Stimulated activated CD4-positive, alpha-beta T cell treated with anti-CD3 and anti-CD28 coated beads, TNF-alpha, amount 100 ng/mL, for 4 hours (primary cell): Measurements from ENCODE around the gene GRM5.
"Not testable (repeated sequence)": the region's sequence is repeated elsewhere in the genome, so short reads cannot be mapped to it uniquely, and the experiment has no call there.

Experiments used
- DNase-seq, 3 experiments: peaks; one replicate each; pipeline ENCODE4 v3.0.0-alpha.2; 2020; ENCODE audit warnings: low read depth in 3 of 3

Gene GRM5

GRCh38 chr11:88507771-88508417, 557.9 kb downstream of the GRM5 start:
- no peak for DNase-seq

GRCh38 chr11:88501541-88501940, 564.2 kb downstream of the GRM5 start:
- DNase-seq: no peak

- DNase-seq: no peak
These were observed 569.9 kb downstream of the GRM5 start for GRCh38 chr11:88495836-88496235.

GRCh38 chr11:88494848-88495247, 570.9 kb downstream of the GRM5 start:
- no peak for DNase-seq

GRCh38 chr11:88491674-88492073, 574.1 kb downstream of the GRM5 start:
- DNase-seq: no peak

GRCh38 chr11:88489030-88489429, 576.8 kb downstream of the GRM5 start:
- DNase-seq: no peak

- no peak for DNase-seq
These were observed 578.1 kb downstream of the GRM5 start for GRCh38 chr11:88487646-88488045.

- no peak for DNase-seq
These were observed 580.7 kb downstream of the GRM5 start for GRCh38 chr11:88484873-88485621.

- DNase-seq: no peak
These were observed 582.9 kb downstream of the GRM5 start for GRCh38 chr11:88482871-88483301.

GRCh38 chr11:88480223-88480622, 585.6 kb downstream of the GRM5 start:
- DNase-seq: no peak

GRCh38 chr11:88478136-88478815, 587.5 kb downstream of the GRM5 start:
- no peak for DNase-seq

- DNase-seq: no peak
These were observed 589.8 kb downstream of the GRM5 start for GRCh38 chr11:88475991-88476418.

- DNase-seq: no peak
These were observed 591.1 kb downstream of the GRM5 start for GRCh38 chr11:88474655-88475054.

GRCh38 chr11:88469561-88470225, 596.1 kb downstream of the GRM5 start:
- DNase-seq: no peak

- no peak for DNase-seq
These were observed 601.3 kb downstream of the GRM5 start for GRCh38 chr11:88464528-88464927.

- DNase-seq: not testable (repeated sequence)
These were observed 602.5 kb downstream of the GRM5 start for GRCh38 chr11:88463301-88463700.

GRCh38 chr11:88458047-88458446, 607.7 kb downstream of the GRM5 start:
- not testable (repeated sequence) for DNase-seq

GRCh38 chr11:88455974-88456373, 609.8 kb downstream of the GRM5 start:
- DNase-seq: no peak

- DNase-seq: no peak
These were observed 610.9 kb downstream of the GRM5 start for GRCh38 chr11:88454881-88455280.
